Muscle layer of duodenum (tissue), 2 donors: ENCODE results near the gene KCNN3.
"Not testable (repeated sequence)": the region's sequence is repeated elsewhere in the genome, so short reads cannot be mapped to it uniquely, and the experiment has no call there.

Experiments
- H3K27ac ChIP-seq: one replicate; pipeline ENCODE4 v1.7.0; 2013; ENCODE audit warnings: mild to moderate bottlenecking, low read length
- H3K27me3 ChIP-seq: one replicate; pipeline ENCODE4 v1.7.0; 2013; ENCODE audit warnings: low read depth, mild to moderate bottlenecking, control low read depth, low read length
- H3K36me3 ChIP-seq, 2 donors: one replicate each; pipeline ENCODE4 v1.7.0; 2013; ENCODE audit warnings: low read length in 2 of 2, control low read depth in 1 of 2, mild to moderate bottlenecking in 1 of 2; ENCODE audit not compliant: insufficient read depth in 2 of 2, control insufficient read depth in 1 of 2
- H3K4me1 ChIP-seq, 2 donors: one replicate each; pipeline ENCODE4 v1.7.0; 2013; ENCODE audit warnings: low read length in 2 of 2, mild to moderate bottlenecking in 2 of 2, control low read depth in 1 of 2, moderate library complexity in 1 of 2; ENCODE audit not compliant: insufficient read depth in 2 of 2, control insufficient read depth in 1 of 2
- H3K4me3 ChIP-seq, 2 donors: one replicate each; pipeline ENCODE4 v1.7.0; 2013; ENCODE audit warnings: low read length in 2 of 2, low read depth in 1 of 2, mild to moderate bottlenecking in 1 of 2
- H3K9me3 ChIP-seq, 2 donors: one replicate each; pipeline ENCODE4 v1.7.0; 2013; ENCODE audit warnings: low read length in 2 of 2, control low read depth in 1 of 2, mild to moderate bottlenecking in 1 of 2; ENCODE audit not compliant: control insufficient read depth in 1 of 2
- donor health status: healthy.

Gene KCNN3

GRCh38 chr1:154696456-154696855 is 173.6 kb downstream of the KCNN3 start:
- H3K36me3 ChIP-seq = no peaks in the 10 kb centered on the region
- H3K4me1 ChIP-seq = peaks cover 0 to 4% of the 10 kb centered on the region in 2 donors
- no peaks in the 10 kb centered on the region for H3K27me3 ChIP-seq
- no peaks in the 10 kb centered on the region for H3K9me3 ChIP-seq
- H3K4me3 ChIP-seq = no peak overlapping the region
- H3K27ac ChIP-seq = no peak overlapping the region

GRCh38 chr1:154695985-154696384 is 174.1 kb downstream of the KCNN3 start:
- Histone ChIP-seq H3K36me3 (no peaks in the 10 kb centered on the region), H3K27me3 (no peaks in the 10 kb centered on the region), H3K4me3 (no peak overlapping the region)

DNA sequence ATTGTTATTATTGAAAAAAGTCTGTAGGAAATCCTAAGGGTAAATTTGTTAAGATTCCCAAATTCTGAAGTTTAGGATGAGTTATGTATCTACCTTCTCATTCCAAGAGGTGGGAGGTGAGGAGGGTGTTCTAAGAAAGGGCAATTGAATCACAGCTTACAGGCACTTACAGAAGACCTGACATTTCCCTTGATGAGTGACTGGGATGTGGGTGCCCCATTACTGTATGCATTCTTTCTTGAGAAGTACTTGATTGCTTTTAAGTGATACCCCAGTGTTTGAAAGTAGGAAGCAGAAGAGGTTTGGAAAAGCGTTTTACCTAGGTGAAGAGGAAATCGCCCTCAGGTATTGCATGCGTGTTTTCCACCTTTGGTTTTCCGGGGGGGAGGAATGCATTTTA is 175.1 kb downstream of the KCNN3 start:
- Histone ChIP-seq H3K27ac (no peak overlapping the region), H3K36me3 (no peaks in the 10 kb centered on the region), H3K4me1 (peaks cover 0 to 4% of the 10 kb centered on the region in 2 donors), H3K27me3 (no peaks in the 10 kb centered on the region), H3K9me3 (no peaks in the 10 kb centered on the region), H3K4me3 (no peak overlapping the region)

More at GRCh38 chr1:154695985-154696384, 174.1 kb downstream of the KCNN3 start:
- H3K4me1 ChIP-seq = peaks cover 0 to 4% of the 10 kb centered on the region in 2 donors
- no peaks in the 10 kb centered on the region for H3K9me3 ChIP-seq
- no peak overlapping the region for H3K27ac ChIP-seq

DNA sequence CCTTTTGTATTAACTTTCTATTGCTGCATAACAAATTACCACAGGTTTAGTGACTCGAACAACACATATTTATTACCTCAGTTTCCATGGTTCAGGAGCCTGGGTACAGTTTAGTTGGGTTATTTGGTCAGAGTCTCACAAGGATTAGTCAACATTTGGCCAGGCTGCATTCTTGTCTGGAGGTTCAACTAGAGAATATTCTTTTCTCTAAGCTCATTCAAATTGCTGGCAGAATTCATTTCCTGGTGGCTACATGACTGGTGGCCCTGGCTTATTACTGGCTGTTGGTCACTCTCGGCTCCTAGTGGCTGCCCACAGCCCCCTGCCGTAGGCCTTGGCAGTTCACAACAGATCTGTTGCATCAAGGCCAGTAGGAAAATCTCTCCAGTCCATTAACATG is 181.0 kb downstream of the KCNN3 start:
- Histone ChIP-seq H3K27me3 (no peaks in the 10 kb centered on the region), H3K27ac (no peak overlapping the region), H3K9me3 (no peaks in the 10 kb centered on the region), H3K36me3 (no peaks in the 10 kb centered on the region), H3K4me1 (no peaks in the 10 kb centered on the region), H3K4me3 (no peak overlapping the region)

- Histone ChIP-seq H3K4me3 (no peak overlapping the region), H3K9me3 (peaks cover 0 to 2% of the 10 kb centered on the region in 2 donors), H3K27me3 (no peaks in the 10 kb centered on the region), H3K4me1 (no peaks in the 10 kb centered on the region), H3K36me3 (no peaks in the 10 kb centered on the region), H3K27ac (no peak overlapping the region)
These were observed 183.6 kb downstream of the KCNN3 start for GRCh38 chr1:154686507-154686906.

DNA sequence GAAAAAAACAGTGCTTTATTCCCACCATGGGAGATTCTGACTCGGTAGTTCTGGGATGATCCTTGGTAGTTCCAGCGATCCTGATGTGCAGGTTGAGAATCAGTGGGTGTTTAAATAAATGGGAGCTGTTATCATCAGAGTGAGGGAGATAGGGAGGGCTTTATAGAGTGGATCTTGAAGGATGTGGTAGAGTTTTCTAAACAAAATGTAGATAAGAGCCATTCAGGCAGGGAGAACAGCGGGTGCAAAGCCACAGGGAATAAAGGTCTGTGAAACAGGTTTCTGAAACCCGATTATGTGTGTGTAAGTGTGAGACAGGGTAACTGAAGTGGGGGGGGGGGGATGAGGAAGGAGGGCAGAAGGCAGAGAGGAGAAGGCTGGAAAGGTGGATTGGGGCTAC is 186.3 kb downstream of the KCNN3 start:
- no peak overlapping the region for H3K4me3 ChIP-seq
- H3K9me3 ChIP-seq = peaks cover 0 to 2% of the 10 kb centered on the region in 2 donors
- no peaks in the 10 kb centered on the region for H3K36me3 ChIP-seq
- no peaks in the 10 kb centered on the region for H3K4me1 ChIP-seq
- no peak overlapping the region for H3K27ac ChIP-seq
- no peaks in the 10 kb centered on the region for H3K27me3 ChIP-seq

DNA sequence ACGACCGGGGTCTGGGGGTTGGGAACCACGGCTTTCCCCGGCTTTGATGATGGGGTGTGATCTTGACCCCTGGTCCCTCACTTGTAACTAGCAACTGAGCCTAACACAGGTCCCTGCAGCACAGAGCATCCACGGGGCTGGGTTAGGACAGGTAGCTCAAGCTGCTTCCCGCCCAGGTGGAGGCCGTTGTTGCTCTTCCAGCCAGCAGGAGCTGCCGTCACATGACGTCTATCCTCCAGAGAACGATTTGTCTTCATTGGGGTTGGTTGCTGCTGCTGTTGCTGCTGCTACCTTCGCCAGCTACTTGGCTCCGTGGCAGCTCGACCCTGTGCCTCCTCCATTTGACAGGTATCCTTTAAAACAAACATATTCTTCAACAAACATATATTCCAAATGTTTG is 187.8 kb downstream of the KCNN3 start:
- Histone ChIP-seq H3K9me3 (peaks cover 0 to 2% of the 10 kb centered on the region in 2 donors), H3K4me3 (no peak overlapping the region), H3K4me1 (no peaks in the 10 kb centered on the region), H3K27me3 (no peaks in the 10 kb centered on the region), H3K27ac (no peak overlapping the region), H3K36me3 (no peaks in the 10 kb centered on the region)

DNA sequence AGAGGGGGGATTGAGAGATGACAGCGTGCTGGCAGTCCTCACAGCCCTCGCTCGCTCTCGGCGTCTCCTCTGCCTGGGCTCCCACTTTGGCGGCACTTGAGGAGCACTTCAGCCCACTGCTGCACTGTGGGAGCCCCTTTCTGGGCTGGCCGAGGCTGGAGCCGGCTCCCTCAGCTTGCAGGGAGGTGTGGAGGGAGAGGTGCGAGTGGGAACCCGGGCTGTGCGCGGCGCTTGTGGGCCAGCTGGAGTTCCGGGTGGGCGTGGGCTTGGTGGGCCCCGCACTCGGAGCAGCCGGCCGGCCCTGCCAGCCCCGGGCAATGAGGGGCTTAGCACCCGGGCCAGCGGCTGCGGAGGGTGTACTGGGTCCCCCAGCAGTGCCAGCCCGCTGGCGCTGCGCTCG is 192.2 kb downstream of the KCNN3 start:
- H3K36me3 ChIP-seq, H3K27ac ChIP-seq, H3K27me3 ChIP-seq, H3K9me3 ChIP-seq, H3K4me1 ChIP-seq, H3K4me3 ChIP-seq: not testable (repeated sequence)

DNA sequence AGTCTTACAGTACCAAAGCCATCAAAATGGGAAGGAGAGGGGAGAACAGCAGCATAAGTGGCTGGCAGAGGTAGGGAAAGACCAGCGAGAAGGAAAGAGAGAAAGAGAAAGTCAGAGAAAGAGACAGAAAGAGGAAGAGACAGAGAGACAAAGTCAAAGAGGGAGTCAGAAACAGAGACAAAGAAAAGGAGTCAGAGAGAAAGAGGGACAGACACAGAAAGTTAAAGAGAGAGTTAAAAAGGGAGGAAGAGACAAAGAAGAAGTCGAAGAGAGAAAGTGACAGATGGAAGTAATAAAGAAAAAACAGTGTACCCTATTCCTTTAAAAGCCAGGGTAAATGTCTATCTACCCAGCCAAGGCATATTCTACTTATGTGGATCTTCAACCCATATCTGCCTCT is 193.2 kb downstream of the KCNN3 start:
- not testable (repeated sequence) for H3K36me3 ChIP-seq, H3K4me1 ChIP-seq, H3K4me3 ChIP-seq, H3K9me3 ChIP-seq, H3K27me3 ChIP-seq, H3K27ac ChIP-seq

GRCh38 chr1:154674456-154674855 is 195.6 kb downstream of the KCNN3 start:
- H3K36me3 ChIP-seq, H3K4me3 ChIP-seq, H3K4me1 ChIP-seq, H3K9me3 ChIP-seq, H3K27me3 ChIP-seq, H3K27ac ChIP-seq: not testable (repeated sequence)

GRCh38 chr1:154672245-154672644 is 197.8 kb downstream of the KCNN3 start:
- H3K9me3 ChIP-seq, H3K27ac ChIP-seq, H3K4me3 ChIP-seq, H3K27me3 ChIP-seq, H3K4me1 ChIP-seq, H3K36me3 ChIP-seq: not testable (repeated sequence)

DNA sequence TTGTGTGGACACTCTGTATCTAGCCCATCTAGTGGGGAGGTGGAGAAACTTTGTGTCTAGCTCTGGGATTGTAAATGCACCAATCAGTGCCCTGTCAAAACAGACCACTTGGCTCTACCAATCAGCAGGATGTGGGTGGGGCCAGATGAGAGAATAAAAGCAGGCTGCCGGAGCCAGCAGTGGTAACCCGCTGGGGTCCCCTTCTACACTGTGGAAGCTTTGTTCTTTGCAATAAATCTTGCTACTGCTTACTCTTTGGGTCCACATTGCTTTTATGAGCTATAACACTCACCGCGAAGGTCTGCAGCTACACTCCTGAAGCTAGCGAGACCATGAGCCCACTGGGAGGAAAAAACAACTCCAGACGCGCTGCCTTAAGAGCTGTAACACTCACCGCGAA is 198.7 kb downstream of the KCNN3 start:
- not testable (repeated sequence) for H3K4me1 ChIP-seq, H3K9me3 ChIP-seq, H3K36me3 ChIP-seq, H3K4me3 ChIP-seq, H3K27ac ChIP-seq, H3K27me3 ChIP-seq
